Measurements from ENCODE around the gene PSMB3. TPM values are rescaled to one million over a fixed set of nuclear protein-coding genes. Genes with fewer than 3 reads are reported as not detected.

Gene PSMB3
- total RNA-seq, 1 donor from 2014 or later: 138 TPM

GRCh38 chr17:38713456-38714075, 39.0 kb upstream of the PSMB3 start:
- no peak for TF ChIP-seq CTCF (IDR thresholded peaks at IDR 0.05; ENCODE audit: unreplicated experiment)
- peaks cover 22% of the 10 kb centered on the region for H3K36me3 Mint-ChIP-seq (ENCODE audit: insufficient read depth)
- H3K4me3 Mint-ChIP-seq (ENCODE audit: low read depth): no peak overlapping the region
- H3K27ac Mint-ChIP-seq: no peak overlapping the region
- H3K9me3 Mint-ChIP-seq (ENCODE audit: low read depth): no peaks in the 10 kb centered on the region
- H3K27me3 Mint-ChIP-seq: no peaks in the 10 kb centered on the region
- peaks cover 17% of the 10 kb centered on the region for H3K4me1 Mint-ChIP-seq (ENCODE audit: low read depth)
- no peak for DNase-seq (ENCODE audit: low spot score, unreplicated experiment)

- DNase-seq (ENCODE audit: low spot score, unreplicated experiment): no peak
- Mint-ChIP-seq H3K27me3 (no peaks in the 10 kb centered on the region), H3K4me3 (ENCODE audit: low read depth) (no peak overlapping the region), H3K27ac (no peak overlapping the region), H3K9me3 (ENCODE audit: low read depth) (no peaks in the 10 kb centered on the region), H3K36me3 (ENCODE audit: insufficient read depth) (peaks cover 23% of the 10 kb centered on the region), H3K4me1 (ENCODE audit: low read depth) (peaks cover 11% of the 10 kb centered on the region)
- TF ChIP-seq CTCF (IDR thresholded peaks at IDR 0.05; ENCODE audit: unreplicated experiment): no peak
Measured at GRCh38 chr17:38715216-38715943, 37.2 kb upstream of the PSMB3 start.

GRCh38 chr17:38716368-38717005, 36.1 kb upstream of the PSMB3 start:
- Mint-ChIP-seq H3K27ac (no peak overlapping the region), H3K36me3 (ENCODE audit: insufficient read depth) (peaks cover 24% of the 10 kb centered on the region), H3K4me1 (ENCODE audit: low read depth) (peaks cover 2% of the 10 kb centered on the region)

GRCh38 chr17:38717139-38717745, 35.3 kb upstream of the PSMB3 start:
- Mint-ChIP-seq H3K36me3 (ENCODE audit: insufficient read depth) (peaks cover 24% of the 10 kb centered on the region), H3K27me3 (no peaks in the 10 kb centered on the region), H3K4me3 (ENCODE audit: low read depth) (no peak overlapping the region), H3K4me1 (ENCODE audit: low read depth) (no peaks in the 10 kb centered on the region), H3K27ac (peak overlapping the region; percentile 77), H3K9me3 (ENCODE audit: low read depth) (no peaks in the 10 kb centered on the region)
- TF ChIP-seq CTCF (IDR thresholded peaks at IDR 0.05; ENCODE audit: unreplicated experiment): no peak
- DNase-seq (ENCODE audit: low spot score, unreplicated experiment): no peak

More at GRCh38 chr17:38716368-38717005, 36.1 kb upstream of the PSMB3 start:
- no peaks in the 10 kb centered on the region for H3K27me3 Mint-ChIP-seq
- H3K4me3 Mint-ChIP-seq (ENCODE audit: low read depth): no peak overlapping the region
- TF ChIP-seq CTCF (IDR thresholded peaks at IDR 0.05; ENCODE audit: unreplicated experiment): no peak
- H3K9me3 Mint-ChIP-seq (ENCODE audit: low read depth): no peaks in the 10 kb centered on the region
- DNase-seq (ENCODE audit: low spot score, unreplicated experiment): no peak

GRCh38 chr17:38719289-38719942, 33.1 kb upstream of the PSMB3 start:
- Mint-ChIP-seq H3K4me3 (ENCODE audit: low read depth) (no peak overlapping the region), H3K27me3 (no peaks in the 10 kb centered on the region), H3K9me3 (ENCODE audit: low read depth) (no peaks in the 10 kb centered on the region), H3K36me3 (ENCODE audit: insufficient read depth) (peaks cover 21% of the 10 kb centered on the region), H3K4me1 (ENCODE audit: low read depth) (no peaks in the 10 kb centered on the region), H3K27ac (no peak overlapping the region)
- no peak for TF ChIP-seq CTCF (IDR thresholded peaks at IDR 0.05; ENCODE audit: unreplicated experiment)
- no peak for DNase-seq (ENCODE audit: low spot score, unreplicated experiment)

Measured in progenitor cell of endocrine pancreas (in vitro differentiated cells).